ENCODE data around the gene STAT1.

DNA sequence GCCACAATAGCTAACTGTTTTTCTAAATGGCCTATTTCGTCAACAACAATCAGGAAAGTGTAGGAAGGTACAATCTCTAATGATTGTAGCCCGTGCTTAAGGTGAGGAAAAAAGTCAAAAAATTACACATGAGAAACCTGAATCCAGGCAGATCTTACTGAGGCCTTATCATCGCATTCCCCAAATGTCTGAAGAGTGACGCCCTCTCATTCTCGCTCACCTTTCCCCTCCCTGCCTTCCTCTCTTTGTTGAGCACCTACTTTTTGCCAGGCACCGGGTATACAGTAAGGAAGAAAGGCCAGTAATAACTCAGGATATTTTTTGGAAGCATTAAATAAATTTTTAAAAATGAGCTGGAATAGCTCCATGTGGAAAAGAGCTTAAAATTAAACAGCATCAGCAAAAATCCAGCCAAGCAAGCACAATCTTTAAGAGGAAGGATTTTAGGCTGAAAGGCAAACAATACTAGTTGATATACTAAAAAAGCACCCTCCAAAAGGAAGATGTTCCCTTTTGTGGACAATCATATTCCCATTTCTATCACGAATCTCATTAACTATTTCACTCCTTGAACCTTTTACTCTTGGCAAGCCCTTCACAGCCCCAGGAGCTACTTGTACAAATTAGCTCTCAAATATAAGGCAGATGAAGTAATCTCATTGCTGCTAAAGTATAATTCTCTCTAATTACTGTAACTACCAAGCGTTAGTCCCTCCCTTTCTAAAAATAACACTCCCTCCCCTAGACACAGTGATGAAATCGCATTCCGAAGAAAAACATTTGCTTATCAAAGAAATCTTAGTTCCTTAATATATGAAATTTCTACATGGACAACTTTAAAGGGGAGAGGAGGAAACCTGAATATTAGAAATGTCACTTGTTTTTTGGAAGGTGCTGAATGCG is 40.0 kb downstream of the STAT1 start:
- no peak for TF ChIP-seq POLR2A (IDR thresholded peaks at IDR 0.05)
- TF ChIP-seq, protein P1, sequence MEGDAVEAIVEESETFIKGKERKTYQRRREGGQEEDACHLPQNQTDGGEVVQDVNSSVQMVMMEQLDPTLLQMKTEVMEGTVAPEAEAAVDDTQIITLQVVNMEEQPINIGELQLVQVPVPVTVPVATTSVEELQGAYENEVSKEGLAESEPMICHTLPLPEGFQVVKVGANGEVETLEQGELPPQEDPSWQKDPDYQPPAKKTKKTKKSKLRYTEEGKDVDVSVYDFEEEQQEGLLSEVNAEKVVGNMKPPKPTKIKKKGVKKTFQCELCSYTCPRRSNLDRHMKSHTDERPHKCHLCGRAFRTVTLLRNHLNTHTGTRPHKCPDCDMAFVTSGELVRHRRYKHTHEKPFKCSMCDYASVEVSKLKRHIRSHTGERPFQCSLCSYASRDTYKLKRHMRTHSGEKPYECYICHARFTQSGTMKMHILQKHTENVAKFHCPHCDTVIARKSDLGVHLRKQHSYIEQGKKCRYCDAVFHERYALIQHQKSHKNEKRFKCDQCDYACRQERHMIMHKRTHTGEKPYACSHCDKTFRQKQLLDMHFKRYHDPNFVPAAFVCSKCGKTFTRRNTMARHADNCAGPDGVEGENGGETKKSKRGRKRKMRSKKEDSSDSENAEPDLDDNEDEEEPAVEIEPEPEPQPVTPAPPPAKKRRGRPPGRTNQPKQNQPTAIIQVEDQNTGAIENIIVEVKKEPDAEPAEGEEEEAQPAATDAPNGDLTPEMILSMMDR (IDR thresholded peaks at IDR 0.05), result no peak

Data from vagina (tissue), 2 donors.